ENCODE results near the gene PDLIM1. TPM values are rescaled to one million over a fixed set of nuclear protein-coding genes. Genes with fewer than 3 reads are reported as not detected.
"Not testable (repeated sequence)": the region's sequence is repeated elsewhere in the genome, so short reads cannot be mapped to it uniquely, and the experiment has no call there.

The PDLIM1 gene
- polyA plus RNA-seq, 1 donor, result 334 TPM

DNA sequence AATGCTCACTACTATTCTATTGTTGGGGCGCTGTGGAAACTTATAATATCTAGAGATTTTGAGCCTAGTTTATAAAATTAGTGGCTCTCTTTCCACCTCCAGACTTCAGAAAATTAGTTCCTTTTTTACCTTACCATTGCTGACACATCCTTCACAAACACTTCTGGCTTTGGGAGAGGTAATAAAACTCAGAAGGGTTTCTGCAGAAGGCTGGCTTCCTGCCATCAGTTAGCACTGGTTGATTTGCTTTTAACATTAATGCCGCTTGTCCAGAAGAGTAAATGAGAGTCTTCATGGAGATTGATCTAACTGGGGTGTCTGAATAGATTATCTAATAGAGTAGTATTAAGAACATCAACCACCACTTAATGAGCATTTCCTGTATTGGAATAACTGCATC, 76.4 kb downstream of the PDLIM1 start:
- DNase-seq, result no peak
- no peaks in the 10 kb centered on the region for H3K4me1 ChIP-seq (ENCODE audit: control insufficient read depth, insufficient read depth, low read length)
- H3K27ac ChIP-seq (ENCODE audit: low read length), result no peak overlapping the region
- no peaks in the 10 kb centered on the region for H3K36me3 ChIP-seq (ENCODE audit: control insufficient read depth, insufficient read depth, low read length)
- no peaks in the 10 kb centered on the region for H3K27me3 ChIP-seq (ENCODE audit: control insufficient read depth, insufficient read depth, low read length)
- no peak overlapping the region for H3K4me3 ChIP-seq (ENCODE audit: low read length)
- 80% methylated on average over 1 of the region's 2 CpGs for WGBS (ENCODE audit: insufficient coverage, low lambda C conversion rate)
- H3K9me3 ChIP-seq (ENCODE audit: control insufficient read depth, low read depth, low read length), result no peaks in the 10 kb centered on the region

DNA sequence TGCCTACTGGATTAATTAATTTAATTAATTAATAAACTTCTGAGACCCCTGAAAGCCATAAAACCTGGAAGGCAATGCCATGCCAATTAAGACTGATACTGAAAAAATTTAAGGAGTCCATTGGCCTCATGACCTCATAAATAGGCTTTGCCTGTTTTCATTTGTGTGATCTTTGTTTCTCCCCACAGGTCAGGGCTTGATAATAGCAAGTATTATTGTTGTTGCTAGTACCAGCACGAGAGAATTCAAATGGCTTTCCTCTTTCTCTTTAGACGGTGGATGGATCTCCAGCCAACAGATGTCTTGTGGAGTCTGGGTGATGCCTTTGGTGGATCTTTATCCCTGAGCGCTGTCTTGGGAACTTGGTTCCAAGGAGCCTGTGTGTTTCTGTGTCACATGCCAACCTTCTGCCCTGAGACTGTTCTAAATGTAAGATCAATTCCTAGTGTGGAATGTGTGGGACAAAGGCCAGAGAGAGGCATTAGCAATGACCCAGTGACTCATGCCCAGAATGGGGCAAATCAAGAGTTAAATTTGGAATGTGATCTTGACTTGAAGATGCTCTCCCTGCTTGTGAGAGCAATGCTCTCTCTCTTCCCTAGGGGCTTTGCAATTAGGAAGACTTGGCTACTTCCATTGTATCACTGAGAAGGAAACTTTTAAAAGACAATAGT, 79.1 kb downstream of the PDLIM1 start:
- Histone ChIP-seq H3K4me3 (ENCODE audit: low read length) (no peak overlapping the region), H3K36me3 (ENCODE audit: control insufficient read depth, insufficient read depth, low read length) (no peaks in the 10 kb centered on the region), H3K27me3 (ENCODE audit: control insufficient read depth, insufficient read depth, low read length) (no peaks in the 10 kb centered on the region), H3K9me3 (ENCODE audit: control insufficient read depth, low read depth, low read length) (no peaks in the 10 kb centered on the region), H3K27ac (ENCODE audit: low read length) (no peak overlapping the region), H3K4me1 (ENCODE audit: control insufficient read depth, insufficient read depth, low read length) (no peaks in the 10 kb centered on the region)
- DNase-seq, result no peak
- no CpG with 5 or more reads among the region's 3 CpGs for WGBS (ENCODE audit: insufficient coverage, low lambda C conversion rate)

DNA sequence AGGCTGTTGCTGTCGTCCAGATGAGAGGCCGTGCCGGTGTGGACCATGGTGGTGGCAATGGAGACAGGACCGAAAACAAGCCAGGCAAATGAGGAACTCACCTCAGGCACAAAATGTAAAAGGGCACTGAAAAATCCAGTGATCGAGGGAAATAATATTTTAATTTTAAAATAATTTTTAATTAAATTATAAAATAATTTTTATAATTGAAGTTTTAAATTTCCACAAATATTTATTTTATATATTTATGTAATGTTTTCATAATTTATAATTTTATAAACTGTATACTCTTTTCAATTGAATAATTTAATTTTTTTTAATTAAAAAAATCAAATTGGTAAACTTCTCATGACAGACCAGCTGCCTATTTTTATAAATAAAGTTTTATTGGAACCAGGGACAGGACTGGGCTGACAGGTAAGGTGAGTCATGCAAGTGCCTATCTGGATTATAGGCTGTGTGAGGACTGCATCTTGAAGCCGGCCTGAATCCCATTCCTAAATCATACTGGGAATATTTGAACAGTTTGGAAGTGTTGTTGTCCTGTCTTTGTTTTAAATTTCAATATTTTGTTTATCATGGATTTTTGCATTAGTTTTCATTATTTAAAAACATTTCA, 81.2 kb downstream of the PDLIM1 start:
- DNase-seq, result no peak
- Histone ChIP-seq H3K27ac (ENCODE audit: low read length) (no peak overlapping the region), H3K9me3 (ENCODE audit: control insufficient read depth, low read depth, low read length) (no peaks in the 10 kb centered on the region), H3K4me3 (ENCODE audit: low read length) (no peak overlapping the region), H3K4me1 (ENCODE audit: control insufficient read depth, insufficient read depth, low read length) (no peaks in the 10 kb centered on the region), H3K36me3 (ENCODE audit: control insufficient read depth, insufficient read depth, low read length) (no peaks in the 10 kb centered on the region), H3K27me3 (ENCODE audit: control insufficient read depth, insufficient read depth, low read length) (no peaks in the 10 kb centered on the region)
- WGBS (ENCODE audit: insufficient coverage, low lambda C conversion rate), result 100% methylated on average over 1 of the region's 6 CpGs

DNA sequence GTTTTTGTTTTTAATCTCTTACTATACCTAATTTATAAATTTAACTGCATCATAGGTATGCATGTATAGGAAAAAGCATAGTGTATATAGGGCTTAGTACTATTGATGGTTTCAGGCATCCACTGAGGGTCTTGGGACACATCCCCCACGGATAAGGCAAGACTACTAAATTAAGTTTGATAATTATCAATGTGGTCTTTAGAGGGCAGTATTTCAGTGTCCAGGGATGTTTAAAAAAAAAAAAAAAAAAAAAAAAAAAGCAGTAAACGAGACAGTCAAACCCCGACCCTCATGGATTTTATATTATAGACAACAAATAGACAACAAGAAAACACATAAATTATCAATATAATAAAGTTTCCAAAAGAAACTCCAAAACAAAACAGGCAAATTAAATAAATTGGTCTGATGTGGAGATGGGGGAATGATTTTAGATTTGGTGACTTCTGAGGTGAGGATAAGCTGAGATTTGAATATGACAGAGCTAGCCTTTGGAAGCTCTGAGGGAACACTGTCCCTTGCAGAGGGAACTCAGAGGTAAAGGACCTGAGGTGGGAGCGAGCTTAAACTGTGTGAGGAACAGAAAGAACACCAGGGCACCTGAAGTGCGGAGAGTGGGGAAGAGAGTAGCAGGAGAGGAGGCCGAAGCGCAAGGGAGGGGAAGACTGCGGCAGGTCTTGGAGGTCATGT, 82.0 kb downstream of the PDLIM1 start:
- Histone ChIP-seq H3K36me3 (ENCODE audit: control insufficient read depth, insufficient read depth, low read length) (no peaks in the 10 kb centered on the region), H3K4me1 (ENCODE audit: control insufficient read depth, insufficient read depth, low read length) (no peaks in the 10 kb centered on the region), H3K4me3 (ENCODE audit: low read length) (no peak overlapping the region), H3K9me3 (ENCODE audit: control insufficient read depth, low read depth, low read length) (no peaks in the 10 kb centered on the region), H3K27ac (ENCODE audit: low read length) (no peak overlapping the region), H3K27me3 (ENCODE audit: control insufficient read depth, insufficient read depth, low read length) (no peaks in the 10 kb centered on the region)
- 70% methylated on average over 3 of the region's 8 CpGs for WGBS (ENCODE audit: insufficient coverage, low lambda C conversion rate)
- no peak for DNase-seq

DNA sequence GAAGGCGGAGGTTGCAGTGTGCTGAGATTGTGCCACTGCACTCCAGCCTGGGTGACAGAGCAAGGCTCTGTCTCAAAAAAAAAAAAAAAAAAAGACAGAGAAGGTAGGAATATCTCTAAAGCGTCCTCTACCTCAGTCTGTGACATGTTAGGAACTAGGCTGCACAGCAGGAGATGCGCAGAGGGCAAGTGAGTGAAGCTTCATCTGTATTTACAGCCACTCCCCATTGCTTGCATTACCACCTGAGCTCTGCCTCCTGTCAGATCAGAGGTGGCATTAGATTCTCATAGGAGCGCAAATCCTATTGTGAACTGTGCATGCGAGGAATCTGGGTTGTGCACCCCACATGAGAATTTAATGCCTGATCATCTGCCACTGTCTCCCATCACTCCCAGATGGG, 87.9 kb downstream of the PDLIM1 start:
- not testable (repeated sequence) for H3K27me3 ChIP-seq (ENCODE audit: control insufficient read depth, insufficient read depth, low read length); H3K4me1 ChIP-seq (ENCODE audit: control insufficient read depth, insufficient read depth, low read length); H3K27ac ChIP-seq (ENCODE audit: low read length); DNase-seq; H3K36me3 ChIP-seq (ENCODE audit: control insufficient read depth, insufficient read depth, low read length); H3K9me3 ChIP-seq (ENCODE audit: control insufficient read depth, low read depth, low read length); H3K4me3 ChIP-seq (ENCODE audit: low read length)
- 100% methylated on average over 1 of the region's 5 CpGs for WGBS (ENCODE audit: insufficient coverage, low lambda C conversion rate)

DNA sequence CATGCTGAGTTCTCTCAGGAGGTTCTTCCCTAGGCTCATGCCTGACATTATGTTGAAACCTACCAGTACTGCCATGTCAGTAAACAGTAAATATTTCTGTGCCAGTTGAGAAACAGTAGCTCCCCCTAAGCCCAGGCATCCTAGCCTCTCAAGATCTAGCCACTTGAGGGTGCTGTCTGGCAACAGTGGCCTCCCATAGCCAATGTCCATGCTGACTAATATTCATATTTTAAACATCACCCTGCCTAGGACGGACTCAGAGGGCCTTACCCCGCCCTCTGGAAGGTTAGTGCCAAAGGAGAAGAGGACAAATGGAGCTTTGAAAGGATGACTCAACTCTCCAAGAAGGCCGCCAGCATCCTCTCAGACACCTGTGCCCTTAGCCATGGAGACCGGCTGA, 89.1 kb downstream of the PDLIM1 start:
- no peaks in the 10 kb centered on the region for H3K27me3 ChIP-seq (ENCODE audit: control insufficient read depth, insufficient read depth, low read length)
- no peak overlapping the region for H3K4me3 ChIP-seq (ENCODE audit: low read length)
- DNase-seq, result no peak
- H3K27ac ChIP-seq (ENCODE audit: low read length), result no peak overlapping the region
- no peaks in the 10 kb centered on the region for H3K9me3 ChIP-seq (ENCODE audit: control insufficient read depth, low read depth, low read length)
- H3K36me3 ChIP-seq (ENCODE audit: control insufficient read depth, insufficient read depth, low read length), result no peaks in the 10 kb centered on the region
- no CpG with 5 or more reads among the region's 4 CpGs for WGBS (ENCODE audit: insufficient coverage, low lambda C conversion rate)
- no peaks in the 10 kb centered on the region for H3K4me1 ChIP-seq (ENCODE audit: control insufficient read depth, insufficient read depth, low read length)

DNA sequence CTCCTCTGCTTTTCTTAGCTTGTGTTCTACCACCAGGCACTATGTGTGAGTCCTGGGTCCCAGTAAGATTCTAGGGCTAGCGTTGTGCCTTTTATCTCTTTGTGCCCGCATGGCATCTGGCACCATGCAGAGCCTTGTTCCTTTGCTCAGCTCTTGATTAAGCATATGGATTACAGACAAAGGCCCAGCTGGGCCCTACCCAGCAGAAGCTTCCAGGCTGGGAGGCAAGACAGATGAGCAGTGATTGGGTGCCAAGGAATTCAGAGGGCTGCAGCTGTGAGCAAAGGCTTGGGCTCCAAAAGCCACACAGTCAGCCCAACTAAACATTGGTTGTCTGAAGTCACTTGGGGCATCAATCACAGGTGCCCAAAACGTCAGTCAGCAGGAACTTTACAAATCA, 94.8 kb downstream of the PDLIM1 start:
- no peak overlapping the region for H3K4me3 ChIP-seq (ENCODE audit: low read length)
- no peak overlapping the region for H3K27ac ChIP-seq (ENCODE audit: low read length)
- DNase-seq, result no peak
- no peaks in the 10 kb centered on the region for H3K27me3 ChIP-seq (ENCODE audit: control insufficient read depth, insufficient read depth, low read length)
- no peaks in the 10 kb centered on the region for H3K4me1 ChIP-seq (ENCODE audit: control insufficient read depth, insufficient read depth, low read length)
- H3K36me3 ChIP-seq (ENCODE audit: control insufficient read depth, insufficient read depth, low read length), result no peaks in the 10 kb centered on the region
- no peaks in the 10 kb centered on the region for H3K9me3 ChIP-seq (ENCODE audit: control insufficient read depth, low read depth, low read length)
- WGBS (ENCODE audit: insufficient coverage, low lambda C conversion rate), result no CpG with 5 or more reads among the region's 3 CpGs

DNA sequence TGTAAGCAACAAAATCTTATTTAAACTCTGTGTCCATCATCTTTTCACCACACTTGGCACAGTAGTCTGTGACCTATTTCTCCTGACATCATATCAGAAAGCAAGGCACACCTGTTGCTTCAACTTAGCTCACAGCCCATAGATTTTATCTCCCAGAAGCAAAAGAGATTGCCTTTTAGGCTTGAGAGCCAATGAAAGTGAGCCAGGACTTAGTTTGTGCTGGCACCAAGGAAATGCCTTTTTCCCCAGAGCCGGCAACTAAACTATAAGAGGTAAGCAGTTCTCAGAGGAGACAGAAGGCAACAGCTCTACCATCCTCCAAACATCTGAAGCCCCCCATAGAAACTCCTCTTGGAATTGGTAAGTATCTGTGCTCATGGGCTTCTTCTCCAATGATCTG, 96.9 kb downstream of the PDLIM1 start, which contains the start of gene ACSM6:
Gene ACSM6, plus strand, starts transcription at position 295 of the 400 bp plus-strand sequence. CDS start 248 bp downstream, outside the sequence.
- H3K36me3 ChIP-seq (ENCODE audit: control insufficient read depth, insufficient read depth, low read length), result no peaks in the 10 kb centered on the region
- no peak for DNase-seq
- H3K4me1 ChIP-seq (ENCODE audit: control insufficient read depth, insufficient read depth, low read length), result no peaks in the 10 kb centered on the region
- WGBS (ENCODE audit: insufficient coverage, low lambda C conversion rate), result 100% methylated on average over 1 of the region's 1 CpG
- no peak within 1 kb of the TSS for H3K27ac ChIP-seq (ENCODE audit: low read length)
- H3K27me3 ChIP-seq (ENCODE audit: control insufficient read depth, insufficient read depth, low read length), result no peaks in the 10 kb centered on the region
- no peak within 1 kb of the TSS for H3K4me3 ChIP-seq (ENCODE audit: low read length)
- no peaks in the 10 kb centered on the region for H3K9me3 ChIP-seq (ENCODE audit: control insufficient read depth, low read depth, low read length)

DNA sequence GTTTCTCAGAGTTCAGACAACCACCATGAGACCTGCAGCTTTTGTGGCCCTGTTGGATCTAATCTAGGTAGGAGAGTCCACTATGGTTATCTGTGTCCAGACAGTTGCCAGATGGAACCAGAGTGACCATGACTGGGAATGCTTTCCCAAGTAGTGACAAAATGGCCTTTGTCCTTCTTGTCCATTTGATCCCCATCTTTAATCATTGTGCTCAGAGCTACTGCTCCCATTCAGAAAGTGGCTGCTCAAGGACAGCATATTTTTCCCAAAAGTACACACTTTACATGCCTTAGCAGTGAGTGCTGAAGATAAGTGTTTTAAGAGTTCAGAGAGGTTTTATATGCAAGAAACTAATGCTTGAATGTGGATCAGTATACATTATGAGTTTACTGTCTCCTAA, 102.2 kb downstream of the PDLIM1 start:
- Histone ChIP-seq H3K4me3 (ENCODE audit: low read length) (no peak overlapping the region), H3K4me1 (ENCODE audit: control insufficient read depth, insufficient read depth, low read length) (no peaks in the 10 kb centered on the region), H3K27me3 (ENCODE audit: control insufficient read depth, insufficient read depth, low read length) (no peaks in the 10 kb centered on the region), H3K9me3 (ENCODE audit: control insufficient read depth, low read depth, low read length) (no peaks in the 10 kb centered on the region), H3K27ac (ENCODE audit: low read length) (no peak overlapping the region), H3K36me3 (ENCODE audit: control insufficient read depth, insufficient read depth, low read length) (no peaks in the 10 kb centered on the region)
- DNase-seq, result no peak

DNA sequence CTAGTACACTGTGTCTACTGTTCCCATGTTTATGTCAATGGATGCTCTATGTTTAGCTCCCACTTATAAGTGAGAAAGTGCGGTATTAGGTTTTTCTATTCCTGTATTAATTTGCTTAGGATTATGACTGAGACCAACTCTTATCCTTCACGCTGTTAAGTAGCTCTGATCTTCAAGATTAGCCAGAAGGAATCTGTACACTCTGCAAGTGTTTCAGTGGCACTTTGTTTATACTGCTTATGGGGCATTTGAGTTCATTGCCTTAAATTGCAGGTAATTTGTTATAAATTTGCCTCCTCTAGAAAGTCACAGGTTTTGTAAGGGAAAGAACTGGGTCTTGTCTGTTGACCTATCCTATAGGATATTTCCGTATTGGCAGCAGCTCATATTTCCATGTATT, 103.2 kb downstream of the PDLIM1 start:
- 93% methylated on average over 2 of the region's 3 CpGs for WGBS (ENCODE audit: insufficient coverage, low lambda C conversion rate)
- H3K9me3 ChIP-seq (ENCODE audit: control insufficient read depth, low read depth, low read length), result no peaks in the 10 kb centered on the region
- no peak overlapping the region for H3K4me3 ChIP-seq (ENCODE audit: low read length)
- no peaks in the 10 kb centered on the region for H3K27me3 ChIP-seq (ENCODE audit: control insufficient read depth, insufficient read depth, low read length)
- no peaks in the 10 kb centered on the region for H3K36me3 ChIP-seq (ENCODE audit: control insufficient read depth, insufficient read depth, low read length)
- H3K4me1 ChIP-seq (ENCODE audit: control insufficient read depth, insufficient read depth, low read length), result no peaks in the 10 kb centered on the region
- no peak overlapping the region for H3K27ac ChIP-seq (ENCODE audit: low read length)
- DNase-seq, result no peak
